Pancreas (tissue), 10 donors: ENCODE results near the gene BAG1. TPM values are rescaled to one million over a fixed set of nuclear protein-coding genes. Genes with fewer than 3 reads are reported as not detected.
A peak's percentile ranks its signal among the peaks of the same experiment; 100 is the strongest.

Source experiments
- ATAC-seq, 4 donors: fragments of 200-7000 bp; cut with Tn5 transposase; one replicate each; pipeline versions ENCODE4 v1.8.0 to v1.9.1; 2020; ENCODE audit warnings: mild to moderate bottlenecking in 4 of 4, moderate library complexity in 4 of 4
- DNase-seq, 6 donors: peaks; one replicate each; pipeline ENCODE4 v3.0.0-alpha.2; 2020
- FAIRE-seq: peaks from 2 replicates; lab custom pipeline; 2012; peaks lifted over from hg19 to GRCh38; lab: Jason Lieb, UNC
- H3K27ac ChIP-seq, 4 donors: fragments of 200-600 bp; sonication (generic); 1 replicate in 3 of 4; 2 replicates in 1 of 4; pipeline versions ENCODE4 v1.5.0 to v1.8.0; 2020
- H3K27me3 ChIP-seq, 4 donors: fragments of 200-600 bp; one replicate each; pipeline ENCODE4 v1.8.0; 2021
- H3K36me3 ChIP-seq, 3 donors: fragments of 200-600 bp; sonication (generic) in 1 of 3; one replicate each; pipeline versions ENCODE4 v1.5.0 to v1.8.0; 2020 to 2021
- H3K4me1 ChIP-seq, 3 donors: fragments of 200-600 bp; one replicate each; pipeline ENCODE4 v1.8.0; 2021
- H3K4me3 ChIP-seq, 4 donors: fragments of 200-600 bp; sonication (generic) in 2 of 4; one replicate each; pipeline versions ENCODE4 v1.5.0 to v1.8.0; 2020 to 2021
- H3K9me3 ChIP-seq, 4 donors: fragments of 200-600 bp; one replicate each; pipeline ENCODE4 v1.8.0; 2021
- CTCF ChIP-seq, 4 donors: fragments of 200-600 bp; sonication (generic) in 3 of 4; IDR thresholded peaks; one replicate each; pipeline versions ENCODE4 v1.5.0 to v1.8.0; 2021; ENCODE audit warnings: antibody characterized with exemption in 4 of 4
- WGBS, 2 donors: extraction: QIAGEN DNeasy Blood & Tissue Kit; methylation state at CpG; one replicate each; pipeline ENCODE4 v1.1.7; 2013; 5-methylcytosine and 5-hydroxymethylcytosine counted together
- intact Hi-C, 3 donors: fragments of 100-400 bp; cut with DNase I; formaldehyde crosslinking; loops; one replicate each; pipeline versions ENCODE4 v1.11.1 to v1.14.2; 2022
- polyA plus RNA-seq, 2 donors: library from polyadenylated mRNA; stranded (reverse); fragments of 200-250 nt; gene quantifications; one replicate each; pipeline ENCODE4 v1.2.3, GENCODE V29; 2013
- total RNA-seq, 6 donors: library from RNA; stranded (reverse); fragmentation: NEBNext Ultra II Directional in 4 of 6; extraction: Animal tissue kit (Norgen Biotek cat#: 25700) in 4 of 6; gene quantifications; one replicate each; pipeline versions ENCODE4 v1.2.1 to v1.2.4, GENCODE V29; 2021 to 2023
- donor health status: healthy with polysubstance abuse.
- donor health status: DM: no; HTN: no; CAD: no; lungs with moderate emphysema.
- donor health status: DM: no; HTN: no; CAD: no.
- donor health status: control.
- donor health status: control.
- donor health status: Bipolar disorder and iron deficiency.
- donor health status: DM: yes; HTN: yes; CAD: no.
- donor health status: DM: no; HTN: no; CAD: no.
- donor health status: DM: no; HTN: no; CAD: no.
- donor health status: DM: yes; HTN: yes; CAD: no.

Gene BAG1
- total and polyA plus RNA-seq, 8 donors = 38.2 to 99.6 (median 53.3) TPM

DNA sequence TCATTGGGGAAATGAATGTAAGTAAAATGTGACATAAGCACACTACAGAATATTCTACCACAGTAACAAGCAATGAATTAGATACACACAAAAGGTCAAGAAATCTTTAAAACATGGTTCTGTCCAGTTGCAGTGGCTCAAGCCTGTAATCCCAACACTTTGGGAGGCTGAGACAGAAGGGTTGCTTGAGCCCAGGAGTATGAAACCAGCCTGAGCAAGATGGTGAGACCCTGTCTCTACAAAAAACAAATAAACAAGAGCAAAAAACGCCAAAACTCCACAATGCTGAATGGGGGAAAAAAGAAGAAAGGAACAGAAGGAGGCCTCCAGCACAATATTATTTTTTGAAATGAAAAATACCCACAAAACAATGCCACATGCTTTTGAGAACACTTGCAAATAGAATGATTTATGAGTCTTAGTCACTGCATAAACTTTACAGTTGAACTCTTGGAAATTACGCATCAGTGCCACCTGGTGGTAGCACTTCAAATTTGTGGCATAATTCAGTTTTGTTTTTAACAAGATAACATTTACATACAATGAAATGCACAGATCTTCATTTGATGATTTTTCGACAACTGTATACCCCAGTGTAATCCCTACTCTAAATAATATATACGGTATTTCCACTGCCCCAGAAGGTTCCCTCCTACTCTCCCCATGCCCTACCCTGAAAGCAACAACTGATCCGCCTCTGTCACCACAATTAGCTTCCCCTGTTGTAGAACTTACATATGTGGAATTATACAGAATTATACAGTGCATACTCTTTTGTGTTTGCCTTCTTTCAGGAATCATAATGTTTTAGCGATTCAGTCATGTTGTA is 39.0 kb downstream of the BAG1 start:
- 18 to 20% methylated on average over 6 of the region's 6 CpGs for WGBS, 2 donors
- intact Hi-C loops = loop anchor here in 2 of 3 donors (5.0 to 10.0 kb wide), 2 partner anchors 61 to 143 kb away; partner anchors contain the start of gene B4GALT1 (in 1 of the 2)
- Histone ChIP-seq H3K4me1 (peaks cover 0 to 11% (median 0%) of the 10 kb centered on the region in 3 donors), H3K9me3 (no peaks in the 10 kb centered on the region), H3K27me3 (no peaks in the 10 kb centered on the region), H3K27ac (no peak overlapping the region), H3K4me3 (no peak overlapping the region), H3K36me3 (no peaks in the 10 kb centered on the region)
- FAIRE-seq (peak; percentile 93), DNase-seq (peak in 3 of 6 donors; percentile 41 to 74 (median 42)), ATAC-seq (peak; percentile 47 to 75 (median 70))
- peak; percentile 41 to 65 (median 61) for TF ChIP-seq CTCF (IDR thresholded peaks at IDR 0.05)

DNA sequence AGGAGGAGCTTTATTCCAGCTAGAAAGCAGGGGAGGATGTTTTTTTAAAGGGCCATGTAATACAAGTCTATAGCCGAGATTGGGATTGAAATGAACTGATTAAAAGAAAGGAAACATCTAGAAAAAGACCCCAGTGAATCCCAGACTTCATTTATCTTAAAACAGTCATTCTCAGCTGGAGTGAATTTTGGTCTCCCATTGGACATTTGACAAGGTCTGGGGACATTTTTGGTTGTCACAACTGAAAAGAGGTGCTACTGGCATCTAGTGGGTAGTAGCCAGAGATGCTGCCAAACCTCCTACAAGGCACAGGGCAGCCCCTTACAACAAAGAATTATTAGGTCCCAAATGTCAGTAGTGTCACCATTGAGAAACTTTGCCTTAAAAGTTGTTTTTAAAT is 40.8 kb downstream of the BAG1 start:
- DNase-seq (no peak), FAIRE-seq (no peak), ATAC-seq (no peak)
- no peaks in the 10 kb centered on the region for H3K9me3 ChIP-seq
- H3K4me3 ChIP-seq = no peak overlapping the region
- H3K4me1 ChIP-seq = peaks cover 0 to 4% (median 0%) of the 10 kb centered on the region in 3 donors
- H3K27me3 ChIP-seq = no peaks in the 10 kb centered on the region
- no peak overlapping the region for H3K27ac ChIP-seq
- intact Hi-C loops = loop anchor here in 1 of 3 donors (5.0 to 10.0 kb wide), 2 partner anchors 59 to 141 kb away; partner anchors contain the start of gene B4GALT1
- H3K36me3 ChIP-seq = no peaks in the 10 kb centered on the region
- 36 to 63% methylated on average over 1 of the region's 1 CpG for WGBS, 2 donors
- TF ChIP-seq CTCF (IDR thresholded peaks at IDR 0.05) = no peak

GRCh38 chr9:33222031-33222430 is 42.5 kb downstream of the BAG1 start:
- TF ChIP-seq CTCF (IDR thresholded peaks at IDR 0.05) = no peak
- Histone ChIP-seq H3K27ac (no peak overlapping the region), H3K27me3 (no peaks in the 10 kb centered on the region), H3K4me1 (peaks cover 0 to 4% (median 0%) of the 10 kb centered on the region in 3 donors), H3K36me3 (no peaks in the 10 kb centered on the region), H3K9me3 (no peaks in the 10 kb centered on the region), H3K4me3 (no peak overlapping the region)
- FAIRE-seq (no peak), DNase-seq (no peak), ATAC-seq (no peak)
- 55 to 59% methylated on average over 3 of the region's 3 CpGs for WGBS, 2 donors
- intact Hi-C loops = loop anchor here in 1 of 3 donors (5.0 to 10.0 kb wide), 2 partner anchors 57 to 140 kb away; partner anchors contain the start of gene B4GALT1

DNA sequence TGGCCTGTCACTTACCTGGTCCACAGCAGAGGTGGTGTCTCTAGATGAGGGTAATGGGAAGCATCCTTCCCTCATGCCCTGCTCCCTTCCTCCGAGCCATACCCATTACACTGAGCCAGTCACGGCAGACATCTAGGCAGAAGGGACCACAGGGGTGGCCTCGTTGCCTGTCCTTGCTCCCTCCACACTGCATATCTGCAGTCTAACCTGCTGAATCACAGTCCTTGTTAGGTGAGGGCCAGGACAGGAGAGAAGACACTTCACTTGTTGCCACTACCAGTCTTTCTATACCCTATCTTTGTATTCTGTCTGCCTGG is 43.0 kb downstream of the BAG1 start:
- no peak for ATAC-seq

More for the DNA sequence above, 43.0 kb downstream of the BAG1 start:
- no peaks in the 10 kb centered on the region for H3K27me3 ChIP-seq
- intact Hi-C loops = loop anchor here in 1 of 3 donors (5.0 to 10.0 kb wide), 2 partner anchors 57 to 139 kb away; partner anchors contain the start of gene B4GALT1
- no peaks in the 10 kb centered on the region for H3K36me3 ChIP-seq
- peaks cover 0 to 4% (median 0%) of the 10 kb centered on the region in 3 donors for H3K4me1 ChIP-seq
- 61 to 80% methylated on average over 3 of the region's 3 CpGs for WGBS, 2 donors
- no peak overlapping the region for H3K4me3 ChIP-seq
- no peak for FAIRE-seq
- no peaks in the 10 kb centered on the region for H3K9me3 ChIP-seq
- H3K27ac ChIP-seq = no peak overlapping the region
- DNase-seq = no peak
- no peak for TF ChIP-seq CTCF (IDR thresholded peaks at IDR 0.05)
